ENCODE results near the gene SLX1A.
"Not testable (repeated sequence)": the region's sequence is repeated elsewhere in the genome, so short reads cannot be mapped to it uniquely, and the experiment has no call there.

Gene SLX1A

DNA sequence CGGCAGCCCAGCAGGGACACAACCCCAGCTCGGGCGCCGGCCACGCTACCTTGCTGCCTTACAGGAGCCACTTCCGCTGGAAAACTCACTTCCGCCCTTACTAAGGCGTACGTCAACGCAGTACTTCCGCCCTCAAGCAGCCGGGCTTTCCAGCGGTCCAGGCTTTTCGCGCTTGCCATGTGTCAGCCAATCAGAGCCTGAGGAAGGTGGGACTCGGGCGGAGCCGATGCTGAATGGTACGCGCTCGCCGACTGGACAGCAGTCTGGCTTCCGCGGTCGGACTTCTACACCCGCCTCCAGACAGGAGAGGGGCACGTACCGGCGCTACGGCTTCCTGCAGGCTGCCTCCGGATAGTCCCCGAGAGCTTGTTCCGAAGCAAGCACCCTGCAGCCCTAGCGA lies at the start of gene SLX1A, which contains the start of gene BOLA2B:
TSS of gene SLX1A (plus strand) at position 261 of the 400 bp plus-strand sequence. CDS start 210 bp downstream, outside the sequence.
TSS of gene BOLA2B (minus strand) at position 52 of the 400 bp plus-strand sequence. CDS start 71 bp downstream, outside the sequence.
- not testable (repeated sequence) for DNase-seq

DNA sequence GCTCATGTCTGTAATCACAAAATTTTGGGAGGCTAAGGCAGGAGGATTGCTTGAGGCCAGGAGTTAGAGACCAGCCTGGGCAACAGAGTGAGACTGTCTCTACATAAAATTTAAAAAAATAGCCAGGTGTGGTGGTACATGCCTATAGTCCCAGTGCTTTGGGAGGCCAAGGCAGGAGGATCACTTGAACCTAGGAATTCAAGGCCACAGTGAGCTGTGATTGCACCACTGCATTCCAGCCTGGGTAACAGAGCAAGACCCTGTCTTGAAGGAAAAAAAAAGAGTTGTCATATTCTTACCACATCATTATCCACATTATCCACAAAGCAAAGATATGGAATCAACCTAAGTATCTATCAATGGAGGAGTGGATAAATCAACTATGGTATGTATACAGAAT lies 49.7 kb upstream of the SLX1A start:
- DNase-seq = no peak

DNA sequence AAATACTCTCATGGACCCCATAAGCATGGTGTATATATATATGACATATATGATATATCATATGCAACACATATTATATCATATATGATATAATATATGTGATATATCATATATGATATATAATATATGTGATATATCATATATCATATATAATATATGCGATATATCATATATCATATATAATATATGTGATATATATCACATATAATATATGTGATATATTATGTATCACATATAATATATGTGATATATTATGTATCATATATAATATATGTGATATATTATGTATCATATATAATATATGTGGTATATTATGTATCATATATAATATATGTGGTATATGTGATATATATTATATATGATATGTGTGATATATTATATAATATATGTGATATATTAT lies 48.8 kb upstream of the SLX1A start:
- no peak for DNase-seq

- no peak for DNase-seq
Measured at GRCh38 chr16:30145657-30146056, 48.0 kb upstream of the SLX1A start.

DNA sequence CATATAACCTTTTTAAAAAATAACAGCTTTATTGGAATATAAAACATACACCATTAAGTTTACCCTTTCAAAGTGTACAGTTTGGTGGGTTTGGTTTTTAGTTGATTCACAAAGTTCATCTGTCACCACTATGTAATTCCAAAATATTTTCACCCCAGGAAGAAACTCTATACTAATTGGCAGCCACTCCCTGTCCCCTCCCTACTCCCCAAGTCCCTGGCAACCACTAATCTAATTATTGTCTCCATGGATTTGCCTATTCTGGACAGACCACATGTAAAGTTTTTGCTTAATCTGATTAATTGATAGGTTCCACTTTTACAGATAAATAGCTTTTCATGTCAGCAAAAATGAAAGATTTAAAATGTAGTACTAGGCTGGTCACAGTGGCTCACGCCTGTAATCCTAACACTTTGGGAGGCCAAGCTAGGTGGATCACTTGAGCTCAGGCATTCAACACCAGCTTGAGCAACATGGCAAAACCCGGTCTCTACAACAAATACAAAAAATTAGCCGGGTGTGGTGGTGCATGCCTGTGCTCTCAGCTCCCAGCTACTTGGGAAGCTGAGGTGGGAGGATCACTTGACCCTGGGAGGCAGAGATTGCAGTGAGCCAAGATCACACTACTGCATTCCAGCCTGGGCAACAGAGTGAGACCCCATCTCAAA lies 45.7 kb upstream of the SLX1A start:
- no peak for DNase-seq

DNA sequence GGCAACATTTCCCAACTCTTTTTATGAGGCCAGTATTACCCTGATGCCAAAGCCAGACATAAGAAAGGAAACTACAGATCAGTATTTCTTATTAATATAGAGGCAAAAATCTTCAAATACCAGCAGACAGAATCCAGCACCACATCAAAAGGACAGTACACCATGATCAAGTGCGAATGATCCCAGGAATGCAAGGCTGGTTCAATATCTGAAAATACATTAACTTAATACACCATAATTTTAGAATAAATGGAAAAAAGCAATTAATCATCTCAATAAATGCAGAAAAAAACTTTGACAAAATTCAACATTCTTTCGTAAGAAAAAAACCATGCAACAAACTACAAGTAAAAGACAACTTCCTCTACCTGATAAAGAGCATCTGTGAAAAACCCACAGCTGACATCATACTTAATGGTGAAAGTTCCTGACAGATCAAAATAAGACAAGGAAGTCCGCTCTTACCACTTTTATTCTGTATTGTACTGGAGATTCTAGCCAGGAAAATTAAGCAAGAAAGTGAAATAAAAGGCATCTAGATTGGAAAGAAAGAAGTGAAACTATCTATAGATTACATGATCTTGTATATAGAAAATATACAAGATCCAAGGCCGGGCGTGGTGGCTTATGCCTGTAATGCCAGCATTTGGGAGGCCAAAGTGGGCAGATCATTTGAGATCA lies 44.3 kb upstream of the SLX1A start:
- DNase-seq = no peak

- DNase-seq = peak; percentile 5
Measured at GRCh38 chr16:30151091-30151490, 42.6 kb upstream of the SLX1A start.

DNA sequence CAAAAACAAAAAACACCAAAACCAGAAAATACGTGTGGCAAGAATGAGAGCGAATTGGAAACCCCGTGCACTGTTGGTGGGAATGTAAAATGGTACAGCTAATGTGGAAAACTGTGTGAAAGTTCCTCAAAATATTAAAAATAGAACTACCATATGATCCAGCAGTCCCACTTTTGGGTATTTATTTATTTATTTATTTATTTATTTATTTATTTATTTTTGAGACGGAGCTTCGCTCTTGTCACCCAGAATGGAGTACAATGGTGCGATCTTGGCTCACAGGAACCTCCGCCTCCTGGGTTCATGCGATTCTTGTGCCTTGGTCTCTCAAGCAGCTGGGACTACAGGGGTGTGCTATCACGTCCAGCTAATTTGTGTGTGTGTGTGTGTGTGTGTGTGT lies 41.2 kb upstream of the SLX1A start:
- DNase-seq = no peak

DNA sequence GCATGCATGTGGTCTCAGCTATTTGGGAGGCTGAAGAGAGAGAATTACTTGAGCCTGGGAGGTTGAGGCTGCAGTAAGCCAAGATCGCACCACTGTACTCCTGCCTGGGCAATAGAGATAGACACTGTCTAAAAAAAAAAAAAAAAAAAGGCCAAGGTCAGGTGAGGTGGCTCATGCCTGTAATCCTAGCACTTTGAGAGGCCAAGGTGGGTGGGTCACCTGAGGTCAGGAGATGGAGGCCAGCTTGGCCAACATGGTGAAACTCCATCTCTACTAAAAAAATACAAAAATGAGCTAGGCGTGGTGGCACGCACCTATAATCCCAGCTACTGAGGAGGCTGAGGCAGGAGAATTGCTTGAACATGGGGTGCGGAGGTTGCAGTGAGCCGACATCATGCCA lies 38.5 kb upstream of the SLX1A start:
- no peak for DNase-seq

DNA sequence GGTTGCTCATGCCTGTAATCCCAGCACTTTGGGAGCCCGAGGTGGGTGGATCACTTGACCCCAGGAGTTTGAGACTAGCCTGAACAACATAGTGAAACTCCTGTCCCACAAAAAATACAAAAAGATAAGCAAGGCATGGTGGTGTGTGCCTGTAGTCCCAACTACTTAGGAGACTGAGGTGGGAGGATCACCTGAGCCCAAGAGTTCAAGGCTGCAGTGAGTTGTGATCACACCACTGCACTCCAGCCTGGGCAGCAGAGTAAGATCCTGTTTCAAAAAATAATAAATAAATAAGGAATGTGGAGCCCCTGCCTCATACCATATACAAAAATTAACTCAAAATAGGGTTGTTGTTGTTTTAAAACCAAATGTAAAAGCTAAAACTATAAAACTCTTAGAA lies 36.5 kb upstream of the SLX1A start:
- no peak for DNase-seq

GRCh38 chr16:30163538-30163937 lies 30.1 kb upstream of the SLX1A start:
- DNase-seq = no peak

DNA sequence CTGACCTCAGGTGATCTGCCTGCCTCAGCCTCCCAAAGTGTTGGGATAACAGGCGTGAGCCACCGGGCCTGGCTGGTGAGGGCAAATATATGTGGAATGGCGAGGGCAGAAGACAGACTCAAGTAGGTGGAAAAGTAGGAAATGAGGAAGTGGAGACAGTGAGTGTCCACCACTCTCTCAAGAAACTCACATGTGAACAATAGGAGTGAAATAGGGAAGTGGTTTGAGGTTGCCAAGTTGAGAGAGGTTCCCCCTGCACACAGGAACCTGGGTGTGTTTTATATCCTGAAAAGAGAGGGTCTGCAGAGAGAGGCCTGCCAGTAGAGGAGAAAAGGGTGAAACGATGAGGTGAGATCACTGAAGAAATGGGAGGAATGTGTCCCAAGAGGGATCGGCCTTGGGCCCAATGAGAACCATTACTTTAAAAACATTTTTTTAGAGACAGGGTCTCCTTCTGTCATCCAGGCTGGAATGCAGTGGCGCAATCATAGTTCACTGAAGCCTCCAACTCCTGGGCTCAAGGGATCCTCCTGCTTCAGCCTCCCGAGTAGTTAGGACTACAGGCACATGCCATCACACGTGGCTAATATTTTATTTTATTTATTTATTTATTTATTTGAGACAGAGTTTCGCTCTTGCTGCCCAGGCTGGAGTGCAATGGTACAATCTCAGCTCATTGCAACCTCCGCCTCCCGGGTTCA lies 27.3 kb upstream of the SLX1A start:
- DNase-seq = no peak

GRCh38 chr16:30168746-30169145 lies 24.9 kb upstream of the SLX1A start:
- DNase-seq = not testable (repeated sequence)

- DNase-seq = not testable (repeated sequence)
Measured at GRCh38 chr16:30169416-30169815, 24.3 kb upstream of the SLX1A start.

DNA sequence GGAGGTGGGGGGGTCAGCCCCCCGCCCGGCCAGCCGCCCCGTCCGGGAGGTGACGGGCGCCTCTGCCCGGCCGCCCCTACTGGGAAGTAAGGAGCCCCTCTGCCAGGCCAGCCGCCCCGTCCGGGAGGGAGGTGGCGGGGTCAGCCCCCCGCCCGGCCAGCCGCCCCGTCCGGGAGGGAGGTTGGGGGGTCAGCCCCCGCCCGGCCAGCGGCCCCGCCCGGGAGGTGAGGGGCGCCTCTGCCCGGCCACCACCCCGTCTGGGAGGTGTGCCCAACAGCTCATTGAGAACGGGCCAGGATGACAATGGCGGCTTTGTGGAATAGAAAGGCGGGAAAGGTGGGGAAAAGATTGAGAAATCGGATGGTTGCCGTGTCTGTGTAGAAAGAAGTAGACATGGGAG lies 23.5 kb upstream of the SLX1A start:
- DNase-seq = not testable (repeated sequence)

DNA sequence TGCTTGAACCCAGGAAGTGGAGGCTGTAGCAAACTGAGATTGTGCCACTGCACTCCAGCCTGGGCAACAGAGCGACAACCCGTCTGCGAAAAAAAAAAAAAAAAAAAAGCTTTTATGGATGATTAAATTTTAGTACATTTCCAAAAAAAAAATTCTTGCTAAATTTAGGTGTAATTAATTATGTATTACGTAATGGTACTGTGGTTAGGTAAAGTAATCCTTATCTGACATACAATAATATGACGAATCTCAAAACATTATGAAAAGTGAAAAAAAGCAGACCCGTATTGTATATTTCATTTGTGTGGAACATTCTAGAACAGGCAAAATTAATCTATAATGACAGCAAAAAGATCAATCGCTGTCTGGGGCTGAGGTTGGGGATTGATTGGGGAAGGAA lies 20.6 kb upstream of the SLX1A start:
- no peak for DNase-seq

GRCh38 chr16:30176876-30177275 lies 16.8 kb upstream of the SLX1A start:
- DNase-seq = not testable (repeated sequence)

GRCh38 chr16:30179195-30179594 lies 14.5 kb upstream of the SLX1A start:
- DNase-seq = no peak

GRCh38 chr16:30179931-30180330 lies 13.7 kb upstream of the SLX1A start:
- no peak for DNase-seq

- no peak for DNase-seq
Measured at GRCh38 chr16:30180741-30181140, 12.9 kb upstream of the SLX1A start.

DNA sequence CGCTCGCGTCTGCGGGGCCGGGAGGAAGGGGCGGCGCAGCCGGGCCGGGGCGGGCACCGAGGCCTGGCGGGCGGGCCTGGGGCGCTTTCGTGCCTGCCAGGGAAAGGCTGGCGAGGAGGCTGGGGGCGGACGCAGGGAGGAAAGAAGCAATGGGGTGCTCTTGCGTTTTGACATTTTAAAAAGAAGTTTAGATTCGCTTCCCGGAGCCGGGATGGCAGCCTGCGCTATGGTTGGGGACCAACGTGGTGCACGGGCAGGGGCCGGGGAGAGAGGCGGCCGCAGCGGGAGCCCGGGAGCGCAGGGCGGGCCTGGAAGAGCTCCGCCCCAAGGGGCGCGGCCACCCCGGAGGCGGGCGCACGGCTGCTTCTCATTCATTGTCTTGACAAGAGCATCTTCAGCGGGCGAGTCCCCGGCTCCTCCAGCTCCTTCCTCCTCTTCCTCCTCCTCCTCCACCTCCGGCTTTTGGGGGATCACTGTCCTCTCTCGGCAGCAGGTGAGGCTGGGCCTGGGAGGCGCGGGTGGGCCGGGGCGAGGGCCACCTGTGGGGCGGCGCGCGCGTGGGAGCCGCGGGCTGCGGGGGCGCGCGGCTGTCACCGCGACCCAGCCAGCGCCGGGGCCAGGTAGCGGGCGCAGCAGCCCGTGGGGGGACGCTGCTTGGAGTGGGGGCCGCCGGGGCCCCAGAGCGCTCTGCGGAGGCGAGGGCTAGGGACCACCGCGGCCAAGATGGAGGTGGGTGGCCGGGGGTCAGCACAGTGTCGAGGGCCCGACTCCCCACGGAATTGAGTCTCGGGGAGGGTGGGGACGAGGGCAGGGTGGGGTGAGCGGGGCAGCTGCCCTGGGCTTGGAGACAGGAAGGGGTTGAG lies 10.2 kb upstream of the SLX1A start, which contains the start of gene CORO1A:
TSS of gene CORO1A (plus strand) at position 370 of the 863 bp plus-strand sequence. CDS start 1,608 bp downstream, outside the sequence.
- DNase-seq = peak; percentile 42

GRCh38 chr16:30184096-30184890 lies 9.4 kb upstream of the SLX1A start:
- no peak for DNase-seq
